ENCODE results near the gene PDE8A. TPM values are rescaled to one million over a fixed set of nuclear protein-coding genes. Genes with fewer than 3 reads are reported as not detected.
A peak's percentile ranks its signal among the peaks of the same experiment; 100 is the strongest.

The PDE8A gene
- total RNA-seq, 1 experiment from 2014 or later: 65.9 TPM

DNA sequence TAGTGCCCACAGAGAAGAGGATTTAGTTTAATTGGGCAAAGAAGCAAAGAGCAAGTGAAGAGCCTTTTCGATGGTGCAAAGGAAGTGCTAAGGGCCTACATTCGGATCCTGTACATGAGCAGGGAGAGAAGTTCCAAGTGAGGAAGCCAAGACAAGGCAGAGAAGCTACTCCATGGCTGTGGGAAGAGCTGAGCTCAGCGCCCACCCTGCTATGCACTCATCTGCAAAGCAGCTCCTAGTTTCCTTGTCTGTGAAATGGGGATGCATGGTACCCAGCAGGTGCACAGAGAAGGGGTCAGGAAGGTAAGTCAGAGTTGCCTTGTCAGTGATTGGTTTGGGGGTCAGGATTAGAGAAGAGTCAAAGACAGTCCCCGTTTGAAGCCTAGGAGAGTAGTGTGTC is 126.5 kb downstream of the PDE8A start:
- no peak overlapping the region for H3K27ac Mint-ChIP-seq (ENCODE audit: unreplicated experiment)
- CTCF ChIA-PET: no interaction called here
- no peak for DNase-seq
- intact Hi-C loops (cut with micrococcal nuclease; ENCODE audit: unreplicated experiment): no loop called here
- H3K27me3 Mint-ChIP-seq (ENCODE audit: unreplicated experiment): no peaks in the 10 kb centered on the region
- BruUV-seq (replicated peaks): no TSS peak
- no peak overlapping the region for H3K4me3 Mint-ChIP-seq (ENCODE audit: low read depth, unreplicated experiment)
- no peaks in the 10 kb centered on the region for H3K9me3 Mint-ChIP-seq (ENCODE audit: low read depth, unreplicated experiment)
- peaks cover 5% of the 10 kb centered on the region for H3K36me3 Mint-ChIP-seq (ENCODE audit: insufficient read depth, unreplicated experiment)
- H3K4me1 Mint-ChIP-seq (ENCODE audit: low read depth, unreplicated experiment): no peaks in the 10 kb centered on the region
- TF ChIP-seq, protein P1, sequence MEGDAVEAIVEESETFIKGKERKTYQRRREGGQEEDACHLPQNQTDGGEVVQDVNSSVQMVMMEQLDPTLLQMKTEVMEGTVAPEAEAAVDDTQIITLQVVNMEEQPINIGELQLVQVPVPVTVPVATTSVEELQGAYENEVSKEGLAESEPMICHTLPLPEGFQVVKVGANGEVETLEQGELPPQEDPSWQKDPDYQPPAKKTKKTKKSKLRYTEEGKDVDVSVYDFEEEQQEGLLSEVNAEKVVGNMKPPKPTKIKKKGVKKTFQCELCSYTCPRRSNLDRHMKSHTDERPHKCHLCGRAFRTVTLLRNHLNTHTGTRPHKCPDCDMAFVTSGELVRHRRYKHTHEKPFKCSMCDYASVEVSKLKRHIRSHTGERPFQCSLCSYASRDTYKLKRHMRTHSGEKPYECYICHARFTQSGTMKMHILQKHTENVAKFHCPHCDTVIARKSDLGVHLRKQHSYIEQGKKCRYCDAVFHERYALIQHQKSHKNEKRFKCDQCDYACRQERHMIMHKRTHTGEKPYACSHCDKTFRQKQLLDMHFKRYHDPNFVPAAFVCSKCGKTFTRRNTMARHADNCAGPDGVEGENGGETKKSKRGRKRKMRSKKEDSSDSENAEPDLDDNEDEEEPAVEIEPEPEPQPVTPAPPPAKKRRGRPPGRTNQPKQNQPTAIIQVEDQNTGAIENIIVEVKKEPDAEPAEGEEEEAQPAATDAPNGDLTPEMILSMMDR (IDR thresholded peaks at IDR 0.05; ENCODE audit: unreplicated experiment): no peak

DNA sequence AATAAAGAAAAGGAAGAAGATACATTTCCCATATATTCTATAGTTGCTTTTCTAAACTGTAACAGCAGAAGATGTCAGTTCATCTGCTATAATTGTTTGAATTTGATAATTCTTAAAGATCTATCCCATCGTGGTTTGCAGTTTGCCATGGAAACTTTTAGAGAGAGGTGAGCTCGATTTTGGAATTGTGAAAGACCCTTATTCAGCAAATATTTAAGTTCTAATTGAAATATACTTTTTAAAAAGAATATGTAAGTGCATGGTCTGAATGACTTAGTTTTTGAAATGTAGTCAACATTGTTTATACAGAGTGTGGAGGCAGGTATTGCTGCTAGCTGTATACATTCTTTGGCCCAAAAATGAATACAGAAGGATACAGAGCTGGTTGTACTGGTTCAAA is 127.7 kb downstream of the PDE8A start:
- intact Hi-C loops (cut with micrococcal nuclease; ENCODE audit: unreplicated experiment): no loop called here
- TF ChIP-seq, protein P1 (IDR thresholded peaks at IDR 0.05; ENCODE audit: unreplicated experiment): no peak
- no peak overlapping the region for H3K4me3 Mint-ChIP-seq (ENCODE audit: low read depth, unreplicated experiment)
- H3K27ac Mint-ChIP-seq (ENCODE audit: unreplicated experiment): no peak overlapping the region
- H3K36me3 Mint-ChIP-seq (ENCODE audit: insufficient read depth, unreplicated experiment): peaks cover 11% of the 10 kb centered on the region
- no peaks in the 10 kb centered on the region for H3K9me3 Mint-ChIP-seq (ENCODE audit: low read depth, unreplicated experiment)
- CTCF ChIA-PET: no interaction called here
- H3K4me1 Mint-ChIP-seq (ENCODE audit: low read depth, unreplicated experiment): no peaks in the 10 kb centered on the region
- no peak for DNase-seq
- no peaks in the 10 kb centered on the region for H3K27me3 Mint-ChIP-seq (ENCODE audit: unreplicated experiment)
- BruUV-seq (replicated peaks): no TSS peak

DNA sequence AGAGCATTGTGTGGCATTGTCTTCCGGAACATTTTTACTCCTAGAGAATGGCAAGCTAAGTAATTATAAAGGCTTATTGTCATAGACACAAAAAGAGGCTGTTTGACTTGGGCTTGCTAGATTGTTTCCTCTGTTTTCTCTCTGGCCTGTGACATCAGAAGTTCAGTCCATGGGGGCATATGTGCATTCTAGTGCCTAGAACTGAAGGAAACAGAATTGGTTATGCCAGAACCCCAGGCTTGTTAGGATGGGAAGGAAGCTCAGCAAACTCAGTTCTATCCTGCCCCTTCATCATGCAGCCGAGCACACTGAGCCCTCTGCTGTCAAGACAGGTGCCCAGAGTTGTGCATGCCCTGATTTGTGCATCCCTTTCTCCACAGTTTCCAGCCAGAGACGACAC is 131.3 kb downstream of the PDE8A start:
- no TSS peak for BruUV-seq (replicated peaks)
- Mint-ChIP-seq H3K4me3 (ENCODE audit: low read depth, unreplicated experiment) (no peak overlapping the region), H3K27me3 (ENCODE audit: unreplicated experiment) (no peaks in the 10 kb centered on the region), H3K4me1 (ENCODE audit: low read depth, unreplicated experiment) (peaks cover 8% of the 10 kb centered on the region), H3K27ac (ENCODE audit: unreplicated experiment) (no peak overlapping the region), H3K36me3 (ENCODE audit: insufficient read depth, unreplicated experiment) (peaks cover 20% of the 10 kb centered on the region), H3K9me3 (ENCODE audit: low read depth, unreplicated experiment) (no peaks in the 10 kb centered on the region)
- TF ChIP-seq, protein P1 (IDR thresholded peaks at IDR 0.05; ENCODE audit: unreplicated experiment): no peak
- DNase-seq: no peak
- intact Hi-C loops (cut with micrococcal nuclease; ENCODE audit: unreplicated experiment): no loop called here
- CTCF ChIA-PET: no interaction called here

DNA sequence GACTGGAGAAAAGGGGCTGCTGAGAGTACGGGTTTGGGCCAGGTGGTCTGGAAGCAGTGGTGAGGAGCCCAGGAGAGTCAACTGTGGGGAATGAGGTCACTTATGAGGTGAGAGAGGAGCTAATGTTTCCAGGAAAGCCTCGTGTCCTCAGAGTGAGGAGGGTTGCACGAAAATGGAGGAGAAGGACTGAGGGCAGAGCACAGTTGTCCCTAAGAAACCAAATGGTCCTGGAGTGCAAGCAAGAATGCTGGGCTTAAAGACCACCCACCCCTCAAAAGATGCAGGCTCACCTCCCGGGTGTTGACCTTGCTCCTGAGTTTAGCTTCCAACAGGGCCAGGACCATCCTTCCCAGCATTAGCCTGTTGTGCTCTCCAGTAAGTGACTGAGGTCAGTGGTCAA is 133.2 kb downstream of the PDE8A start:
- Mint-ChIP-seq H3K36me3 (ENCODE audit: insufficient read depth, unreplicated experiment) (peaks cover 20% of the 10 kb centered on the region), H3K9me3 (ENCODE audit: low read depth, unreplicated experiment) (no peaks in the 10 kb centered on the region), H3K4me1 (ENCODE audit: low read depth, unreplicated experiment) (peaks cover 8% of the 10 kb centered on the region), H3K27ac (ENCODE audit: unreplicated experiment) (peak overlapping the region; percentile 3), H3K27me3 (ENCODE audit: unreplicated experiment) (no peaks in the 10 kb centered on the region), H3K4me3 (ENCODE audit: low read depth, unreplicated experiment) (no peak overlapping the region)
- no peak for DNase-seq
- no TSS peak for BruUV-seq (replicated peaks)
- TF ChIP-seq, protein P1 (IDR thresholded peaks at IDR 0.05; ENCODE audit: unreplicated experiment): no peak
- CTCF ChIA-PET: interaction anchor here (1.3 kb wide), 1 partner anchor 363 kb away, joined by 3 read pairs; no protein-coding TSS in a partner anchor
- intact Hi-C loops (cut with micrococcal nuclease; ENCODE audit: unreplicated experiment): no loop called here

Measured in Calu3 (cell line).